HG02571 (cell line): ENCODE results near the gene CAPSL.
"Not testable (repeated sequence)": the region's sequence is repeated elsewhere in the genome, so short reads cannot be mapped to it uniquely, and the experiment has no call there.

Source experiments
- ATAC-seq: cut with Tn5 transposase; IDR thresholded peaks from one replicate; pipeline ENCODE4 v1.9.1; 2021; ENCODE audit warnings: mild to moderate bottlenecking, moderate library complexity; ENCODE audit not compliant: unreplicated experiment

Gene CAPSL

GRCh38 chr5:35877655-35878054 lies 60.8 kb downstream of the CAPSL start:
- no peak for ATAC-seq

DNA sequence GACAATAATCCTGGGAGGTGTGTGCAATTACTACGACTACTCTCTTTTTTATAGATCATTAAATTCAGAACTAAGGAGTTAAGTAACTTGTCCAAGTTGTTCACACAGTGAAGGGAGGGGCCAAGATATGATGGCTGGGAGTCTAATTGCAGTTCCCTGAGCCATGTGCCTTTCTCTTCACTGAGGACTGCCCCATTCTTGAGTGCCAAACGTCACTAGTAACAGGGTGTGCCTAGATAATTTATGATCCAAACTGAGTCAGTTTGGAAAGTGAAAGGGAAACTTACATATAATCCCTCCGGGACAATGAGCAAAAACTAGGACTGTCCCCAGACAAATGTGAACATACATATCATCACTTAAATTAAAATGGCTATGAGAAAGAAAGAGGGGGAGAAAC lies 61.5 kb downstream of the CAPSL start:
- ATAC-seq, result no peak

- no peak for ATAC-seq
Observed at GRCh38 chr5:35876454-35876853, 62.0 kb downstream of the CAPSL start.

DNA sequence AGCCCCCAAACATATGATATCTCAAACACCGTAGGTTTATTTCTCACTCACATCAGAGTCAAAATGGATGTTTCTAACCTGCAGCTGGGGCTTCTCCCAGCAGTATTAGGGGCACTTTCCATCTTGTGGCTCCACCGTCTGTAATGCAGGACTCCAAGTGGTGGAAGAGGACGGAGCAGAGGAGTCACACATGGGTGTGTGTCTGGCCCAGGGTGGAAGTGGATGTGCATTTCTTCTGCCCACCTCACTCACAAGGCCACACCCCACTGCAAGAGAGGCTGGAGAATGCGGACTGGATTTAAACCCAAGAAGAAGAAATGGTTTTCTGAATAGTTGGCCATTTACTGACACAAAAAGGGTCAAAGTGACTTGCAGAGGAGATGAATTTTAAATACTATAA lies 67.8 kb downstream of the CAPSL start:
- ATAC-seq, result no peak

DNA sequence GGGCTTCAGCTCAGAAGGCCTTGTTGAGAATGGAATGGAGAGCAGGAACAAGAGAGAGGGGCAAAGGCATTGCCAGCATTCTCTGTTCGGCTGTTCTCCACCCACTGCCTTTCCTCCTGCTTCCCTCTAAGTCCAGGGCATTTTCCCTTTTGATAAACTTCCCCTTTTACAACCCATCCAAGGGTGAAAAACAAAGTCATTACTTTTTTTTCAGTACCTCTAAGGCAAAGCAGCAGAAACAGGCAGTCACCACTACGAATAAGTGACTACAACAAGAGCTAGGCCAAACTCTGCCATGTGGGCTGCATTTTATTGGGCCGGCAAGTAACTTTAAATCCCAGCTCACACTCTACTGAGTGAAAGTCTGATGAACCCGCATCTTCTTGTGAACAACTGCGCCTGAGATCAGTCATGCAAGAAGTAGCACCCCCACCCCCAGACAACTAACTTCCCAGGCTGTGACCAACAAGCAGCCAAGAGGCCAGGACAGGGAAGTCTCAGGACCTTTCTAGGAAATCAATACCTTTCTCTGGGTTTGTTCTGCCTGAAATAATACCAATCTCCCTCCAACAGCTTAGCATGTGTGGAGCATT lies 68.6 kb downstream of the CAPSL start:
- no peak for ATAC-seq

- ATAC-seq, result no peak
Observed at GRCh38 chr5:35867998-35868397, 70.4 kb downstream of the CAPSL start.

DNA sequence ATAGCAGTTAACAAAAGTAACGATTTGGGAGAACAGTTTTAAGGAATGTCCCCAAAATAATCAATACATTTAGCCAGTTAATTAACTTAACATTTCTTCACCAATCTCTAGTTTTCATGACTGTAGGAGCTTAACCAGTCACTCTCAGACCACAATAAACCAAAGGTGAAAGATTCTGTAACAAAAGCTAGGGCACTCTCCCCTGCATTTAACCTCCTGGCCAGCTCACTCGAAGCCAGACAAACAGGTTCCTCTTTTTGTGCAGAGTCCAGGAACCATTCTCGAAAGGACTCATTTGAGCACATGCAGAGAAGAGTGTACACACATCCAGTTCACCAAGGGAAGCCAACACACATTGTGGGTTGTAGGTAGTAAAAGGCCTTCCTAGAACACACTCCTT lies 75.3 kb downstream of the CAPSL start:
- ATAC-seq, result no peak

GRCh38 chr5:35862126-35862525 lies 76.3 kb downstream of the CAPSL start:
- ATAC-seq, result no peak

GRCh38 chr5:35861718-35862117 lies 76.7 kb downstream of the CAPSL start:
- ATAC-seq, result no peak

DNA sequence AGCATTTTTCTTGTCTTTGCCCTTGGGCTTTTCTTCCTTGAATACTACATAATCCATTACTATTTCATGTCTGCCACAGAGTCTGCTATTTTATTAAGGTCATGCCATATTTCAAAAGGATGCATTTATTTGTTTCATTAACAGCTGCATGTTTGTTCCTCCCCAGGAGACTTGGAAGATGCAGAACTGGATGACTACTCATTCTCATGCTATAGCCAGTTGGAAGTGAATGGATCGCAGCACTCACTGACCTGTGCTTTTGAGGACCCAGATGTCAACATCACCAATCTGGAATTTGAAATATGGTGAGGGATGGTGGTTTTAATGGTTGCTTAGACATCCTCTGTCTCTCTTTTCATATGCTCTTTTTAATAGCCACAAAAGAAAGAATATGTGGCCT lies 77.7 kb downstream of the CAPSL start:
- no peak for ATAC-seq

- no peak for ATAC-seq
Observed at GRCh38 chr5:35859101-35859661, 79.2 kb downstream of the CAPSL start.

DNA sequence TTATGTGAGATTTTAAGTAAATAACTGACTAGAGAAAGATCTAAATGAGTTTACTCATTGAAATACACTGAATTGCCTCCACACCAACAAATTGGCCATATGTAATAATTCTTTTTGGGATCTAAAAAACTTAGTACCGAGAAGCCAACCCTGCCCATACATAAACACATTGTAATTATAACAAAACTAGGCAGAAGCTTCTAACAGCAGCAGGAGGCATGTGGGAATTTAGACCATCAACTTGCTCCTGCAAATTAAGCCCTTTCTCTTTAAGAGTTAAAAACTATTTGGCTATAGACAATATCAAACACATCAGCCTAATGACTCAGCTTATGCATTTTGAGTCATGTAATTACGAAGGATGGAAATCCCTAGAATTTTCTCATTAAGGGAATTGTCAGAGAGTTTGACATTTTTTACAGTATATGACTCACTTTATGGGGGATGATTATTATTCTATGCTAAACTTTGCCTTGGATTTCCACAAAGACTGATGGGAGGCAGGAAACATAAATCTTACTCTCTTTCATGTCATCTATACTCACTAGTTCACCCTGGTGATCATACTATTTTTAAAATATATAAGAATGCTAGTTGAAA lies 80.7 kb downstream of the CAPSL start:
- no peak for ATAC-seq

DNA sequence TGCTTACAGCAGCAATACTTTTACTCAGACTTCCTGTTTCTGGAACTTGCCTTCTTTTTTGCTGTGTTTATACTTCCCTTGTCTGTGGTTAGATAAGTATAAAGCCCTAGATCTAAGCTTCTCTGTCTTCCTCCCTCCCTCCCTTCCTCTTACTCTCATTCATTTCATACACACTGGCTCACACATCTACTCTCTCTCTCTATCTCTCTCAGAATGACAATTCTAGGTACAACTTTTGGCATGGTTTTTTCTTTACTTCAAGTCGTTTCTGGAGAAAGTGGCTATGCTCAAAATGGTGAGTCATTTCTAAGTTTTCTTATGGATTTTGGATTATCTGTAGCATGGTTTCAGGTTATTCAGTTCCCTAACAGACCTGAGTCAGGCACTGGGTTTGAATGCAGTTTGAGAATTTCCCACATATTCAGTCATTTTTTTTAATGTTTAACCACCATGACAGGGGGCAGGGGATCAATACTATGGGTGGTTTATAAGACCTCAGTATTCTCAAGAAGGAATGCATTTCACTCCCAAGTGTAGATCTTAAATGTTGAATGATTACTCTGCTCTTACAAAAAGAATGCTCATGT lies 81.6 kb downstream of the CAPSL start, which contains the start of gene IL7R:
Gene IL7R (plus strand): TSS at position 127 of the 587 bp plus-strand sequence. CDS start 87 bp downstream, at position 214.
- ATAC-seq, result no peak

DNA sequence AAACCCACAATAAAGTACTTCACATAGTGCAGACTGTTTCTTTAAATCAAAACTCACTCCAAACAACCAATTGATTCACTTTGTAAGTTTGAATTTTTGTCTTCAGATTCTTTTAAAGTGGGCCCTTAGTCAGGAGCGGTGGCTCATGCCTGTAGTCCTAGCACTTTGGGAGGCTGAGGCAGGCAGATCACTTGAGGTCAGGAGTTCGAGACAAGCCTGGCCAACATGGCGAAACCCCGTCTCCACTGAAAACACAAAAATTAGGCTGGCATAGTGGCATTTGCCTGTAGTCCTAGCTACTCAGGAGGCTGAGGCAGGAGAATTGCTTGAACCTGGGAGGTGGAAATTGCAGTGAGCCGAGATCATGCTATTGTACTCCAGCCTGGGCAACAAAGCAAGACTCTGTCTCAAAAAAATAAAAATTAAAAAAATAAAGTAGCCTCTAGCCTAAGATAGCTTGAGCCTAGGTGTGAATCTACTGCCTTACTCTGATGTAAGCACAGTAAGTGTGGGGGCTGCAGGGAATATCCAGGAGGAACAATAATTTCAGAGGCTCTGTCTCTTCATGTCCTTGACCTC lies 82.1 kb downstream of the CAPSL start:
- ATAC-seq, result not testable (repeated sequence)

DNA sequence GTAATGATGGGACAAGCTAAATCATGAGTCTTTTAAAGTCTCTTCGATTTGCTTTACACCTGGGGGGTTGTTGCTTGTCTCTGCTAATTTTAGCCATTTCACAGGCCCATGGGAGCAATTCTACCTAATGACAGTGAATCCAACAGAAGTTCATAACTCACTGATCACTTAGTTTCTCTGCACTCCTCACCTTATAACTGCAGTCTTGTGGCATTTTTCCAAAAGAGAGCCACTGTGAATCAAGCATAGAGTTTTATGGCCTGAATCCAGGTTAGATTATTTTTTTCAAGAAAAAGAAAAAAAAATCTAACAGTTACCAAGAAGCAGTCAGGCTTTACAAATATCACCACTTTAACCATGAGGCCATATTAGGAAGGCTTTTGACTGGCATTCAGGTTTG lies 83.2 kb downstream of the CAPSL start:
- no peak for ATAC-seq
